Testis (tissue), 2 donors: Measurements from ENCODE around the gene SPAG6.

Experiments
- CTCF ChIP-seq, 3 experiments: fragments of 450-650 bp in 2 of 3; fragments of 200-600 bp in 1 of 3; sonication (generic) in 1 of 3; IDR thresholded peaks; one replicate each; pipeline ENCODE4 v1.5.1; 2016 to 2019; ENCODE audit warnings: antibody characterized with exemption in 3 of 3, mild to moderate bottlenecking in 2 of 3, moderate library complexity in 1 of 3
- POLR2A ChIP-seq: fragments of 450-650 bp; IDR thresholded peaks from one replicate; pipeline ENCODE4 v1.6.1; 2017; ENCODE audit warnings: antibody characterized with exemption, mild to moderate bottlenecking, moderate library complexity

GRCh38 chr10:22351131-22351703 is 5.9 kb downstream of the SPAG6 start:
- TF ChIP-seq CTCF (IDR thresholded peaks at IDR 0.05) = no peak
- TF ChIP-seq POLR2A = no peak
